ENCODE results near the gene ECD.

DNA sequence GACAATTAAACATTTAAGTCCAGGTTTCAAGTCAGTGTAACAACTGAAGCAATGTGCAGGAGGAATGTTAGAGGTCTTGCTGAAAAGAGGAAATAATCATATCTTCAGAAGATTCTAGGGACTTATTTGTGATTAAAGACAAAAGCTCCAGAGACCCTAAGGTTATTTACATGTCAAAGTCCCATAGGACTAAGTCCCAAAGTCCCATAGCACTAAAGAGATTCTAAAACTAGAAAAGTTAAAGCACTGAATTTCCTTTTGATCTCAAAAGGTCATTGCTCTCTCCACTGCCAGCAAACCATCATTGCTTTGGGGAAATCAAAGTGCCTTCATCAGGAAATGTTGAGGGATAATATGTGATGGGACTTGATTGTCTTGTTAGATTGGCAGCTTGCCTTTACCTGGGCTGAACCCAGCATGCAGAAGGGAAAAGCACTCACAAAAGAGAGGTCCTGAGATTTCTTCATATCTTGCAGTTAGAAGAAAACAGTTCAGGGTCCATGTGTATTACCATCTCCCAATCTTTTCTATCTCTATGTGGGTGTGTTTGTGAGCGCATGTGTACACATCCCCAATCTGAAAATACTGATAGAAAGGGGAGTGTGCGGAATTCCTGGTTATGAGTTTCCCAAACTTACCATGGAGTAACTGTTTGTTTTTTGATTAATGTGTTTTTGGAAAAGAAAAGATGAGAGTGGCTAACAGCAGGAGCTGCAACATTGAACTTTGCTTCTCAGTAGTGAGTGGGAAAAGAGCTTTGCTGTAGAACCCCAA lies 35.7 kb downstream of the ECD start:
- TF ChIP-seq EZH2phosphoT487 (IDR thresholded peaks at IDR 0.05; ENCODE audit: low read length): no peak
- TF ChIP-seq, protein P1, sequence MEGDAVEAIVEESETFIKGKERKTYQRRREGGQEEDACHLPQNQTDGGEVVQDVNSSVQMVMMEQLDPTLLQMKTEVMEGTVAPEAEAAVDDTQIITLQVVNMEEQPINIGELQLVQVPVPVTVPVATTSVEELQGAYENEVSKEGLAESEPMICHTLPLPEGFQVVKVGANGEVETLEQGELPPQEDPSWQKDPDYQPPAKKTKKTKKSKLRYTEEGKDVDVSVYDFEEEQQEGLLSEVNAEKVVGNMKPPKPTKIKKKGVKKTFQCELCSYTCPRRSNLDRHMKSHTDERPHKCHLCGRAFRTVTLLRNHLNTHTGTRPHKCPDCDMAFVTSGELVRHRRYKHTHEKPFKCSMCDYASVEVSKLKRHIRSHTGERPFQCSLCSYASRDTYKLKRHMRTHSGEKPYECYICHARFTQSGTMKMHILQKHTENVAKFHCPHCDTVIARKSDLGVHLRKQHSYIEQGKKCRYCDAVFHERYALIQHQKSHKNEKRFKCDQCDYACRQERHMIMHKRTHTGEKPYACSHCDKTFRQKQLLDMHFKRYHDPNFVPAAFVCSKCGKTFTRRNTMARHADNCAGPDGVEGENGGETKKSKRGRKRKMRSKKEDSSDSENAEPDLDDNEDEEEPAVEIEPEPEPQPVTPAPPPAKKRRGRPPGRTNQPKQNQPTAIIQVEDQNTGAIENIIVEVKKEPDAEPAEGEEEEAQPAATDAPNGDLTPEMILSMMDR (IDR thresholded peaks at IDR 0.05; ENCODE audit: low read length): no peak

Measured in MM.1S (cell line).